EL (cell line): ENCODE data around the gene DENND4B.
"Not testable (repeated sequence)": the region's sequence is repeated elsewhere in the genome, so short reads cannot be mapped to it uniquely, and the experiment has no call there.

Experiments used
- DNase-seq: peaks from one replicate; pipeline ENCODE4 v3.0.0-alpha.2; 2016

The DENND4B gene

DNA sequence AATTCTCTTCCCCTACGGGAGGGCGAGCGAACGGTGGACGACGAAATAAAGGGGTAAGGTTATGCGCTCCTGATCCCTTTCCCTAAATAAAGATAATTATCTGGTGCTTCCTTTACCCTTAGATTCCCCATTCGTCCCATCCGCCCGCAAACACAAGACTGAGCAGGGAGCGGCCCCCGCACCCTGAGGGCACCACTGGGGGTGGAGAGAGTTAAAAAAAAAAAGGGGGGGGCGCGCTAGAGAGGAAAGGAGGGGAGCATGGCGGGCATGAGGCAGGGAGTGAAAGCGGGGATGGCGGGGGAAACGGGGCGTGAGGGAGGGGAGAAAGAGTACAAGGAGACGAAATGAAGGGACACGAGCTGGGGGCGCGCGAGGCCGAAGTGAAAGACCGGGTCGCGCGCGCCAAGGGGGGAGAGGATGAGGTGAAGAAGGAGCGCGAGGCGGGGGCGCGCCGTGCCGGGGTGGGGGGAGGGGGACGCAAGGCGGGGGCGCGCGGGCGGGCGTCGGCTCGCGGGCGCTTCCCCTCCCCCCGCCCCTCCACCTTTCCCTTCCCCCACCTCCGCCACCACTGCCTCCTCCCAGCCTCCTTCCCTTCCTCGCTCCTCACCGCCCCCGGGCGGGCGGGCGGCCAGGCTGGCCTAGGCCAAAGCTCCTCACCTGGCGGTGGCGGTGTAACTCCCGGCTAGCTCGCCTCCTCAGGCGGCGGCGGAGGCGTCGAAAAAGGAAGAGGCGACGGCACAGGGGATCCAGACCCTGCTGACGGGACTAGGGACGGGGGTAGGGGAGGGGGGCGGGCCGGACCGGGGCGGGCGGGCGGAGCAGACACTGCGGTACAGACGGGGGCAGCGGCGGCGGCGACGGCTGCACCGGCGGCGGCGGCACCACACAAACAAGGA lies 24.2 kb downstream of the DENND4B start:
- DNase-seq = peak; percentile 43

DNA sequence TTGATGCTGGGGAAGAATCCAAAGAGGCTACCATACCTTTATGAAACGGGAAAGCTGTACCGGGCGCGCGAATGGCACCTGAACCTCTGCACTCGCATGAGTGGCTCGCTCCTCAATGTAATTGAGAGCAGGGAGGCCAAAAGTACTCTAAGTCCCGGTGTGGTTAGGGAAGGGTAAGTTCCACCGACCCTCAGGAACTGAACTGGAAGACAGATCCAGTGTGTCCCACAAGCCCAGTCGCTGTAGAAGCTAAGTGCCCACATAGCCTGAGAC lies 24.8 kb downstream of the DENND4B start:
- no peak for DNase-seq

DNA sequence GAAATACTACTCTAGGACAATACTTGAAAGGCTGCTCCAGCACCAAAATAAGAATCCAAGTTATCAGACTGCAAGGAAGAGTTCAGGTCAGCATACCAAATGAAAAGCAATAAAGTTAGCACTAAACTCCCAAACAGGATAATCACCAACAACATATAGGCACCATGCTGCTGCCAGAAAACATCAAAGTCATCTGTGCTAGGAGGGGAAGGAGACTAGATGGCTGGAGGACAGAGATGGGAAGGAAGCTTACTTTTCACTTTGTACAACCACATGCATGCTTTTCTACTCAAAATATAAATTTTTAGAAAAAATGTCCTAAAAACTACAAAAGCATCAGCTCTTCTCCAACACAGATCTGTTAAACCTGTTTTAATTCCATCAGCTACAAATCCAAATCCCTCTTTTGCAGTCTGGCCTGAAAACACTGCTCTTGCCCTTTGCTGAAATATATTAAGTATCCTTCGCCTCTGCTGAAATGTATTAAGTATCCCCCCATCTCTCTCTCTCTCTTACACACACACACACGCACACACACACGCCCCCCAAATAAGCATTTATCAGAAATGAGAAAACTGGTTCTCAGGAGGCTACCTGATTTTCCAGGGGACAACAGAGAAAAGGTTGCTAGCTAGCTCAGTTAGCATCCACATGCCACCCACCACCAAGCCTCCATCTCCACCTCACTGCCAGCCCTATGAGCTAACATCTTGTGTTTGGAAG lies 25.3 kb downstream of the DENND4B start:
- DNase-seq = no peak

DNA sequence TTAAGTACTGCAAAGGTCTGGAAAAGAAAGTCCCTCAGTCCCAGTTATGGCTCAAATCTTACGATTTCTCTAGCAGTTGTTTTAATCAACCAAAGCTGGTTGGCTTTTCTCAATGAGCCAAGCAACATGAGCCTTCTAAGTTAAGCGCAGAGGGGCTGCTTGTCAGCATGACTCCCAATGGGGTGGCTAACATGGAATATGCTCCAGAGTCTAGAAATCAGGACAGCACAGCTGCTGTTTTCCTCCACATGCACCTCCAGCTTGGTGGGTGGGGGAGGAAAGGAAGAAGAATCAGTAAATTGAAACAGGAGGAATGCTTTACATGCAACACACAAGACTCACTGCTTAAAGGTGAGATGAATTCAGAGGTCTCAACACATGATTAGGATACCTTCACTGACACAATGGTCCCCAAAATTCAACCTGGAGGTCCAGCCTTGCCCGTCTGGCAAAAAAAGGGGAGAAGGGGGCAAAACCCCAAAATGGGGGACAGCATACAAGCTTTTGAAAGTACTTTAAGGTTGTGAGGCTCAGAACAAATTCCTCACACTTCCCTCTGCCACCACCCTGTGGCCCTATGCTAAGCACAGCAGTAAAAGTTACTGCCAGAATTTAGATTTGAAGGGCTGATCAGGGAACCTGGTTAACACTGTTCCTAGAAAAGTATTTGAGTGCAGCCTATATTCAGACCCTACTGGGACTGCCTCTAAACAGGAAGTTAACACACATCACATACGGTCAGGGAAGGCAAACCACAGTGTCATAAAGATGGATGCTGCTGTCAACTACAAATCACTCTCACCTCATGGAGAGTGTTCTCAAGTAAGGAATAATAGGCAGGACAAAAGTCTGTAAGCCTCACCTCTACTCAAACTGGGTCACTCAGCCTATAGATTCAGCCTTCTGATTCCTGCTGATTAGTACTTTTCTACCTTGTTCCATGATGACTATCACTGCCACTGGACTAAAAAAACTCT lies 26.4 kb downstream of the DENND4B start:
- peak; percentile 40 for DNase-seq

DNA sequence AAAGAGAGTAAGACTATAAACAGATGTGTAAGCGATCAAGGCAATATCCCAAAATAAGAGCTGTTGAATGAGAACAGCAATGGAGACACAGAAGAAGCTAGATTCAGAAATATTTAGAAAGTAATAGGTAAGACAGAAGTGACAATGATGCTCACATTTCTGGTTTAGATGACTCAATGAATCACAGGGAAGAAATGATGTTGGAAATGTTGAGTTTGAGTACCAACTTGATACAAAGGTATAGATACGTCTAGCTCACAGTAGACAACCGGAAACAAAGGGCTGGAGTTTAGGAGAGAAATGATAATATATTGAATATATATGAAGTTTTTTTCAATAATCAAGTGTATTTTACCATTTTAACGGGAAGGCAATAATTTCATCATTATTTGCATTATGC lies 30.2 kb downstream of the DENND4B start:
- no peak for DNase-seq

DNA sequence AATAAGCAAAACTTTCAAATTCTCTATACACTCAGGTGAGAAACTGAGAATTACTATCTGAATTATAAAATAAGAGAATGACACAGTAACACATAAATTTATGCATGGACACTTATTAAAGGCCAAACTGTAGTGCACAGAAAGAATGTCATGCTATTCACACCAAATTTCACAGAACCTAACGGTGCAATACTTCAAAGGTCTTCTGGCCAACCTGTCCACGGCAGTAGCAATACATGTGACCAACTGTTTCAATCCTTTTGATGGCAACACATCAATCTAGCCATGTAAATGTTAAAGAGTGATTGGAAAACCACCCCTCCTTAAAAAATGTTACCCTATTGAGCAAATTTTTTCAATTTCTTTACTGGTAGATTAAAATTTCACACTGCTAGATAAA lies 34.2 kb downstream of the DENND4B start:
- no peak for DNase-seq

DNA sequence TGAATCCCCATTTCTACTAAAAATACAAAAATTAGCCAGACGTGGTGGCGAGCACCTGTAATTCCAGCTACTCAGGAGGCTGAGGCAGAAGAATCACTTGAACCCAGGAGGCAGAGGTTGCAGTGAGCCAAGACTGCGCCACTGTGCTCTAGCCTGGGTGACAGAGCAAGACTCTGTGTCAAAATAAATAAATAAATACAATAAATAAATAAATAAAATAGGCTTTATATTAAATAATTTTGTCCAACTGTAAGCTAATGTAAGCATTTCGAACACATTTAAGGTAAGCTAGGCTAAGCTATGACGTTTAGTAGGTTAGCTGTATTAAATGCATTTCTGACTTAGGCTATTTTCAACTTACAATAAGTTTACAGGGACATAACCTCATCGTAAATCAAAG lies 36.0 kb downstream of the DENND4B start:
- not testable (repeated sequence) for DNase-seq

GRCh38 chr1:153908071-153908470 lies 38.4 kb downstream of the DENND4B start:
- DNase-seq = no peak

GRCh38 chr1:153907134-153907533 lies 39.4 kb downstream of the DENND4B start:
- DNase-seq = no peak

DNA sequence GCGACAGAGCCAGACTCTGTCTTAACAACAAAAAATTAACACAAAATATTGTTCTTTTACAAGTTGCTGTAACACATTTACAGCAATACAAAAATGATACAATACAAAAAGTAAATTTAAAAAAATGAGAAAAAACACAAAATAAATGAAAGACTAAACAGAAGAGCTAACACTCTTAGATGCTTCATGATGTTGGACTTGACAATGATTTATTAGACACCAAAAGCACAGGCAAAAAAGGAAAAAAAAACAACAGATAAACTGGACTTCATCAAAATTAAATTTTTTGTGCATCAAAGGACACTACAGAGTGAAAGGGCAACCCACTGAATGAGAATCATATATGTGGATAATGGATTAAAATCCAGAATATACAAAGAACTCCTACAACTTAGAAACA lies 40.1 kb downstream of the DENND4B start:
- no peak for DNase-seq

DNA sequence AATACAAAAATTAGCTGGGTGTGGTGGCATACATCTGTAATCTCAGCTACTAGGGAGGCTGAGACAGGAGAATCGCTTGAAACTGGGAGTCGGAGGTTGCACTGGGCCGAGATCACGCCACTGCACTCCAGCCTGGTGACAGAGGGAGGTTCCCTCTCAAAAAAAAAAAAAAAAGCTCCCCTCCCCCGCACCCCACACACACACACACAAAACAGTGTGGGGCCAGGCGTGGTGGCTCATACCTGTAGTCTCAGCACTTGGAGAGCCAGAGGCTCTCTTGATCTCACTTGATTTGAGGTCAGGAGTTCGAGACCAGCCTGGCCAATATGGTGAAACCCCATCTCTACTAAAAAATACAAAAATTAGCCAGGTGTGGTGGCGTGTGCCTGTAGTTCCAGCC lies 40.6 kb downstream of the DENND4B start:
- not testable (repeated sequence) for DNase-seq

GRCh38 chr1:153903841-153904455 lies 42.6 kb downstream of the DENND4B start:
- DNase-seq = no peak

GRCh38 chr1:153899509-153899908 lies 47.0 kb downstream of the DENND4B start:
- DNase-seq = no peak

DNA sequence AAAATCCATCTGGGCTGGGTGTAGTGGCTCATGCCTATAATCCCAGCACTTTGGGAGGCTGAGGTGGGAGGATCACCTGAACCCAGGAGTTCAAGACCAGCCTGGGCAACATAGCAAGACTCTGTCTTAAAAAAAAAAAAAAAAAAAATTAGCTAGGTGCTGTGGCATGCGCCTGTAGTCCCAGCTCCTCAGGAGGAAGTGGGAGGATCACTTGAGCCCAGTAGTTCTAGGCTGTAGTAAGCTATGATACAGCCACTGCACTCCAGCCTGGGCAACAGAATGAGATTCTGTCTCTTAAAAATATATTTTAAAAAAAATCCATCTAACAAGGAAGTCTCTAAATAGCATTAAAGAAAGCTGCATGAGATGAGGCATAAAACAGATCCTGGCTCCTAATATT lies 50.7 kb downstream of the DENND4B start:
- not testable (repeated sequence) for DNase-seq

DNA sequence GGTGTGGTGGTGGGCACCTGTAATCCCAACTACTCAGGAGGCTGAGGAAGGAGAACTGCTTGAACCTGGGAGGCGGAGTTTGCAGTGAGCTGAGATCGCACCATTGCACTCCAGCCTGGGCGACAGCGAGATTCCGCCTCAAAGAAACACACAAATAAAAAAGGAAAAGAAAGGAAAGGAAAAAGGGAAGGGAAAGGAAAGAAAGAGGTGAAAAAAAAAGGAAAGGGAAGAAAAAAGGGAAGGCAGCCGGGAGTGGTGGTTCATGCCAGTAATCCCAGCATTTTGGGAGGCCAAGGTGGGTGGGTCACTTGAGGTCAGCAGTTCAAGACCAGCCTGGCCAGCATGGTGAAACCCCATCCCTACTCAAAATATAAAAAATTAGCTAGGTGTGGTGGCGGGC lies 55.5 kb downstream of the DENND4B start:
- DNase-seq = not testable (repeated sequence)

GRCh38 chr1:153888533-153888932 lies 58.0 kb downstream of the DENND4B start:
- DNase-seq = no peak

GRCh38 chr1:153886127-153886526 lies 60.4 kb downstream of the DENND4B start:
- DNase-seq = no peak

GRCh38 chr1:153883223-153883622 lies 63.3 kb downstream of the DENND4B start:
- DNase-seq = no peak

GRCh38 chr1:153882296-153882912 lies 64.1 kb downstream of the DENND4B start:
- DNase-seq = no peak

DNA sequence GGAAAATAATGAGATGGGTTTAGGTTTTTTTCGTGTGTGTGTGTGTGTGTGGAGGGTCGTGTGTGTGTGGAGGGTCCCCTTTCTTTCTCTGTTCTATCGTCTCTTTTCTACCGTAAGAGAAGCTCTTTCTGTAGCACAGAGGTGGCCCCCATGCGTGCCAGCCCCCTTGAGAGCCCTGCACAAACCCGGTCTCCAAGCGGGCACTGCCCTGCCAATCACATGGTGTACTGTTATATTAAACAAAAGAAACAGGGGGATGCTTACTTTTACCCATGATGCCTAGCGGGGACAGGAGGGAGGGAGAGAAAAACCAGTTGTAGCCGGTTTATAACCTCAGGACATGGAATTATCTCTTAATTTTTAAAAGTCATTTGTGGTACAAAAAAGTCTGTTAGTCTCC lies 64.8 kb downstream of the DENND4B start:
- DNase-seq = peak; percentile 34

DNA sequence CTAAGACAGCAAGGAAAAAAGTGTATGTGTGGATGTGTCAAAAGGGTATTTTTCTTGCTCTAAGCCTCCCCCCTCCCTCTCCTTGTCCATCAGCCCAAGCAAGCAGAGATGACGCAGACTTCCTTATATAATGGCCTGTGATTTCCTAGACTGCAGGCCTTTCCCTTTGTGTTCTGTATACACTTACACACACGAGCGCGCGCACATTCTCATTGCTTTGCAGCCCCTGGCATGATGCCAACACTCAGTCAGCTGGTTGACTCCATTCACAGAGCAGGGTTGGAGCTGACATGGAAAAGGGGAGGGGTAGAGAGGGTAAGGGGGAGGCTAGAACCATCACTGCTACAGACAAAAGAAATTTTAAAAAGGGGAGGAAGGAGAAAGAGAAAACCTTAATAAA lies 65.6 kb downstream of the DENND4B start:
- peak; percentile 90 for DNase-seq

DNA sequence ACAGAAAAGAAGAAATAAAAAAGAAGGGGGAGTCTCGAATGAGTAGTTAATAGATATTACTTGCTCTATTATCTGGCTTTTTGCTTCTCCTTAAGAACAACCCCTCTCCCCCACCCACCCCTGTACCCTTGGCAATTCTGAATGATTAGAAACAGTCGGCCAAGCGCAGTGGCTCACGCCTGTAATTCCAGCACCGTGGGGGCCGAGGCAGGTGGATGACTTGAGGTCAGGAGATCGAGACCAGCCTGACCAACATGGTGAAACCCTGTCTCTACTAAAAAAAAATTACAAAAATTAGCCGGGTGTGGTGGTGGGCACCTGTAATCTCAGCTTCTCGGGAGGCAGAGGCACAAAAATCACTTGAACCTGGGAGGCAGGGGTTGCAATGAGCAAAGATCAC lies 66.5 kb downstream of the DENND4B start:
- DNase-seq = no peak
